Neural crest cell (in vitro differentiated cells): ENCODE results near the gene RARA. TPM values are rescaled to one million over a fixed set of nuclear protein-coding genes. Genes with fewer than 3 reads are reported as not detected.

Experiments used
- DNase-seq: peaks from one replicate; pipeline ENCODE4 v3.0.0; 2021; ENCODE audit warnings: low read depth, mixed read lengths, low spot score
- H3K27ac Mint-ChIP-seq: one replicate; pipeline ENCODE4 v1.8.0; 2021; ENCODE audit warnings: mild to moderate bottlenecking, mixed read lengths; ENCODE audit not compliant: unreplicated experiment
- H3K27me3 Mint-ChIP-seq: 2 replicates; pipeline ENCODE4 v1.8.0; 2021; ENCODE audit warnings: low read depth, mild to moderate bottlenecking, mixed read lengths
- H3K36me3 Mint-ChIP-seq: 2 replicates; pipeline ENCODE4 v1.8.0; 2021; ENCODE audit warnings: low read depth, mild to moderate bottlenecking, mixed read lengths
- H3K4me1 Mint-ChIP-seq: 2 replicates; pipeline ENCODE4 v1.8.0; 2021; ENCODE audit warnings: mixed read lengths
- H3K4me3 Mint-ChIP-seq: one replicate; pipeline ENCODE4 v1.8.0; 2021; ENCODE audit warnings: mild to moderate bottlenecking, mixed read lengths
- H3K9me3 Mint-ChIP-seq: 2 replicates; pipeline ENCODE4 v1.8.0; 2021; ENCODE audit warnings: mixed read lengths
- total RNA-seq: library from RNA; stranded (reverse); gene quantifications from 2 replicates; pipeline ENCODE4 v1.2.1, GENCODE V29; 2021
- TF ChIP-seq, protein P1 (sequence below): fragments of 200-600 bp; sonication (generic); conservative IDR thresholded peaks from 2 replicates; pipeline ENCODE4 v1.5.0; 2021; ENCODE audit warnings: antibody characterized with exemption, mild to moderate bottlenecking

The RARA gene
- total RNA-seq, 1 donor from 2014 or later: 25.9 TPM

DNA sequence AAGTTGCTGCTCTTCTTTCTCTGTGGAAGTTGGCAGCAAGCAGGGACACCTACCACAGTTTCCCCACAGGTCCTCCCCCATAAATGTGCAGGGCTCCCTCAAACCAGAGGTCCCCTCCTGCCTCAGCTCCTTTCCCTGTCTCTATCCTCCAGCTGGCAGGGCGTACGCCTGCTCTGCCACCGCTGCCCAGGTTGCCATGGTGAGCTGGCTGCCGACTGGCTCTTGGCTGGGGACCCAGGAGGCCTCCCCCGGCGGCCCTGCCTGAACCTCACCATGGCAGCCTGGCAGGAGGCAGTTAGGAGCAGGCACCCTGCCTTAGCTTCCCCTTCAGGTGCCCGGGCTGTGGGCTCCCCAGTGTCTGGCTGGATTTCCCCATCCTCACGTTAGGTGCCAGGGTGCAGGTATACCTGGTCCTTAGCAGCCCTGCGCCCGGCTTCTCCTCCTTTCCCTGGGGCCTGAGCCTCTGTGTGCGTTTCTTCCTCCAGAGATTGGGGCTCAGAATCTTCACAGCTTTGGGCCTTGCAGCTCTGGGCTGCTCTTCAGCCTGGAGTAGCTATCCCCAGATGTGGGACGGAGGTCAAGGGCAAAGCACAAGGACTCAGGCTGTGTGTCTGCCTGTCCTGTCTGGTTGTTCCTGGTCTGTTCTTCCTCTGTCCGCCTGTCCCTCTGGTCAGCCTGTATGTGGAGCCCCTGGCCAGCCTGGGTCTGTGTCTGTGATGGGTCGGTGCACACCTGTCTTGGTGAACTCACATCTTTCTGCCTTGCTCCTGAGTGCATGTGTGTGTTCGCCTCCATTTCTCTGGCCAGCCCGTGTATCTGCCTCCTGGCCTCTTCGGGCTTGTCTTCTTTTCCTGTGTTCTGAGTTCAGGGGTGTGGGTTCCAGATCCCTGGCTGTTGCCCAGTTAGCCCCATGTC, 39.8 kb downstream of the RARA start:
- TF ChIP-seq, protein P1, sequence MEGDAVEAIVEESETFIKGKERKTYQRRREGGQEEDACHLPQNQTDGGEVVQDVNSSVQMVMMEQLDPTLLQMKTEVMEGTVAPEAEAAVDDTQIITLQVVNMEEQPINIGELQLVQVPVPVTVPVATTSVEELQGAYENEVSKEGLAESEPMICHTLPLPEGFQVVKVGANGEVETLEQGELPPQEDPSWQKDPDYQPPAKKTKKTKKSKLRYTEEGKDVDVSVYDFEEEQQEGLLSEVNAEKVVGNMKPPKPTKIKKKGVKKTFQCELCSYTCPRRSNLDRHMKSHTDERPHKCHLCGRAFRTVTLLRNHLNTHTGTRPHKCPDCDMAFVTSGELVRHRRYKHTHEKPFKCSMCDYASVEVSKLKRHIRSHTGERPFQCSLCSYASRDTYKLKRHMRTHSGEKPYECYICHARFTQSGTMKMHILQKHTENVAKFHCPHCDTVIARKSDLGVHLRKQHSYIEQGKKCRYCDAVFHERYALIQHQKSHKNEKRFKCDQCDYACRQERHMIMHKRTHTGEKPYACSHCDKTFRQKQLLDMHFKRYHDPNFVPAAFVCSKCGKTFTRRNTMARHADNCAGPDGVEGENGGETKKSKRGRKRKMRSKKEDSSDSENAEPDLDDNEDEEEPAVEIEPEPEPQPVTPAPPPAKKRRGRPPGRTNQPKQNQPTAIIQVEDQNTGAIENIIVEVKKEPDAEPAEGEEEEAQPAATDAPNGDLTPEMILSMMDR: no peak
- H3K36me3 Mint-ChIP-seq: peaks cover 7% of the 10 kb centered on the region
- H3K9me3 Mint-ChIP-seq: no peaks in the 10 kb centered on the region
- no peak for DNase-seq
- peak overlapping the region; percentile 88 for H3K4me3 Mint-ChIP-seq
- H3K27me3 Mint-ChIP-seq: peaks cover 6% of the 10 kb centered on the region
- peak overlapping the region; percentile 27 for H3K27ac Mint-ChIP-seq
- H3K4me1 Mint-ChIP-seq: peaks cover 89% of the 10 kb centered on the region

GRCh38 chr17:40349477-40349894, 40.5 kb downstream of the RARA start:
- H3K27ac Mint-ChIP-seq: peak overlapping the region; percentile 98
- no peak for DNase-seq
- peak overlapping the region; percentile 93 for H3K4me3 Mint-ChIP-seq
- peaks cover 2% of the 10 kb centered on the region for H3K27me3 Mint-ChIP-seq
- no peaks in the 10 kb centered on the region for H3K9me3 Mint-ChIP-seq
- peaks cover 83% of the 10 kb centered on the region for H3K4me1 Mint-ChIP-seq
- TF ChIP-seq, protein P1: no peak
- H3K36me3 Mint-ChIP-seq: peaks cover 7% of the 10 kb centered on the region

GRCh38 chr17:40349895-40350688, 41.1 kb downstream of the RARA start:
- Mint-ChIP-seq H3K4me1 (peaks cover 82% of the 10 kb centered on the region), H3K4me3 (peak overlapping the region; percentile 93), H3K27ac (peak overlapping the region; percentile 98), H3K36me3 (peaks cover 7% of the 10 kb centered on the region), H3K9me3 (no peaks in the 10 kb centered on the region), H3K27me3 (no peaks in the 10 kb centered on the region)
- TF ChIP-seq, protein P1: no peak
- peak; percentile 86 for DNase-seq

GRCh38 chr17:40350689-40351358, 41.8 kb downstream of the RARA start:
- Mint-ChIP-seq H3K9me3 (no peaks in the 10 kb centered on the region), H3K4me3 (peak overlapping the region; percentile 93), H3K27ac (peak overlapping the region; percentile 98), H3K27me3 (no peaks in the 10 kb centered on the region), H3K36me3 (peaks cover 7% of the 10 kb centered on the region), H3K4me1 (peaks cover 84% of the 10 kb centered on the region)
- no peak for DNase-seq
- TF ChIP-seq, protein P1: no peak
